Central memory CD8-positive, alpha-beta T cell (primary cell): ENCODE results near the gene ZMYM4.

Experiments
- ATAC-seq: fragments of 150-1000 bp; cut with Tn5 transposase; replicated peaks from 2 replicates; pipeline ENCODE4 v1.10.0; 2022; ENCODE audit warnings: mild to moderate bottlenecking, moderate FRiP score, moderate number of reproducible peaks; ENCODE audit not compliant: poor library complexity, severe bottlenecking; ENCODE audit errors: extremely low read depth
- DNase-seq, 2 donors: peaks; one replicate each; pipeline ENCODE4 v3.0.0; 2021; ENCODE audit warnings: low spot score in 2 of 2
- H3K27ac Mint-ChIP-seq: one replicate; pipeline ENCODE4 v1.8.0; 2022; ENCODE audit warnings: low read depth, mild to moderate bottlenecking, moderate library complexity, mixed read lengths
- H3K27me3 Mint-ChIP-seq: one replicate; pipeline ENCODE4 v1.8.0; 2022; ENCODE audit warnings: mixed read lengths
- H3K36me3 Mint-ChIP-seq: one replicate; pipeline ENCODE4 v1.8.0; 2022; ENCODE audit warnings: mild to moderate bottlenecking, moderate library complexity, mixed read lengths; ENCODE audit not compliant: insufficient read depth
- H3K4me1 Mint-ChIP-seq: one replicate; pipeline ENCODE4 v1.8.0; 2022; ENCODE audit warnings: mixed read lengths
- H3K4me3 Mint-ChIP-seq: one replicate; pipeline ENCODE4 v1.8.0; 2022; ENCODE audit warnings: mild to moderate bottlenecking, moderate library complexity, mixed read lengths
- H3K9me3 Mint-ChIP-seq: one replicate; pipeline ENCODE4 v1.8.0; 2022; ENCODE audit warnings: mixed read lengths

The ZMYM4 gene

GRCh38 chr1:35282172-35282571 is 13.7 kb downstream of the ZMYM4 start:
- no peak overlapping the region for H3K4me3 Mint-ChIP-seq
- no peaks in the 10 kb centered on the region for H3K9me3 Mint-ChIP-seq
- no peak overlapping the region for H3K27ac Mint-ChIP-seq
- H3K27me3 Mint-ChIP-seq, result no peaks in the 10 kb centered on the region
- H3K4me1 Mint-ChIP-seq, result peaks cover 35% of the 10 kb centered on the region
- DNase-seq (no peak), ATAC-seq (no peak)
- H3K36me3 Mint-ChIP-seq, result peaks cover 2% of the 10 kb centered on the region

GRCh38 chr1:35284852-35285251 is 16.3 kb downstream of the ZMYM4 start:
- no peaks in the 10 kb centered on the region for H3K9me3 Mint-ChIP-seq
- H3K4me3 Mint-ChIP-seq, result no peak overlapping the region
- DNase-seq (no peak), ATAC-seq (no peak)
- H3K4me1 Mint-ChIP-seq, result peaks cover 45% of the 10 kb centered on the region
- no peak overlapping the region for H3K27ac Mint-ChIP-seq
- H3K36me3 Mint-ChIP-seq, result no peaks in the 10 kb centered on the region
- no peaks in the 10 kb centered on the region for H3K27me3 Mint-ChIP-seq

DNA sequence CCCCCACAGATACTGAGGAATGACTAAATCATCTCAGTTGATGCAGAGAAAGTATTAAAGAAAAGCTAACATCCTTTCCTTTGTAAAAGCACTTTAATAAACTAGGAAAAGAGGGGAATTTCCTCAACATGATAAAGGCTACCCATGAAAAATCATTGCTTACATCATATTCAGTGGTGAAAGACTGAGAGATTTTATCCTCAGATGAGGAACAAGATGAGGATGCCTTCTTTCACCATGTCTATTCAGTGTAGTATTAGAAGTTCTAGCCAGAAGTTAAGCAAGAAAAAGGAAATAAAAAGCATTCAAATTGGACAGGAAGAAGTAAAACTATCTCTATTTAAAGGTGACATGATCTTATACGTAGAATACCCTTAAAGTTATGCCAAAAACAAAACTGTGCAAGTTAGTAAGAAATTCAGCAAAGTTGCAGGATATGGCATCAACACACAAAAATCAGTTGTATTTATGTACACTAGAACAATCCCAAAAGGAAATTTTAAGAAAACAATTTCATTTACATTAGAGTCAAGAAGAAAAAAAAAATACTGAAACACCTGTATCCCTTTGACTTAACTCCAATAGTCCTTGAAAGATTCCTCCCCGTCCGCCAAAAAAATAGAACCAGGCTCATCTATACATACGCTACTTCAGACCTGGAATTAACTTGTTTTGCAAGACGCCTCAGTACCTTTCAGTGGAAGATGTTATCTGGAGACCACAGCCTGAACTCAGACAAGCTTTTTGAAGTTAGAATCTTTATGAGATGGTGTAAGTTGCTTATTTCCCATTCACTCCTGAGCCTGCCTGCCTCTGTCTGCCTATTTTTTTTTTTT is 17.5 kb downstream of the ZMYM4 start:
- ATAC-seq, result no peak
- H3K27ac Mint-ChIP-seq, result no peak overlapping the region
- H3K4me1 Mint-ChIP-seq, result peaks cover 37% of the 10 kb centered on the region
- H3K36me3 Mint-ChIP-seq, result no peaks in the 10 kb centered on the region
- H3K27me3 Mint-ChIP-seq, result no peaks in the 10 kb centered on the region
- no peak for DNase-seq
- H3K9me3 Mint-ChIP-seq, result no peaks in the 10 kb centered on the region
- H3K4me3 Mint-ChIP-seq, result no peak overlapping the region

GRCh38 chr1:35287807-35288640 is 19.5 kb downstream of the ZMYM4 start:
- Mint-ChIP-seq H3K36me3 (no peaks in the 10 kb centered on the region), H3K4me3 (no peak overlapping the region), H3K27ac (no peak overlapping the region), H3K9me3 (no peaks in the 10 kb centered on the region), H3K4me1 (peaks cover 37% of the 10 kb centered on the region), H3K27me3 (no peaks in the 10 kb centered on the region)
- ATAC-seq (no peak), DNase-seq (no peak)

DNA sequence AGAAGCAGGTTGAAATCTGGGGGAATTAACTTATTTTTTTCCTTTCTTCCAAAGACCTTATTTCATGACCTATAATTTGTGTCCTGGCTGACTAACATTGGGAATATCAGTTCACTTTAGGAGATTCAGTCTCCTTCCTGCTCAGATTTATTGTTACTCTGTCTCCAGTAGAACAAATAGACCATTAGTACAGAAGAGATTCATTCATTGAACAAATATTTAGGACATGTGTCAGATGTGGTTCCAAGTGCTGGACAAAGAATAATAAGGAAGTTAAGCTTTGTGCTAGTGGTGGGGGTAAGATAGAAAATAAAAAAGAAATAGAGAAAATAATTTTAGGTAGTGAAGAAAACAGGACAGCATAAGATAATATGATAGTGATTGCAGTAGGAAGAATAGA is 20.3 kb downstream of the ZMYM4 start:
- ATAC-seq (no peak), DNase-seq (no peak)
- no peaks in the 10 kb centered on the region for H3K27me3 Mint-ChIP-seq
- no peaks in the 10 kb centered on the region for H3K9me3 Mint-ChIP-seq
- peak overlapping the region; percentile 0 for H3K27ac Mint-ChIP-seq
- no peak overlapping the region for H3K4me3 Mint-ChIP-seq
- peaks cover 37% of the 10 kb centered on the region for H3K4me1 Mint-ChIP-seq
- no peaks in the 10 kb centered on the region for H3K36me3 Mint-ChIP-seq

- no peaks in the 10 kb centered on the region for H3K36me3 Mint-ChIP-seq
- H3K27me3 Mint-ChIP-seq, result no peaks in the 10 kb centered on the region
- peaks cover 29% of the 10 kb centered on the region for H3K4me1 Mint-ChIP-seq
- H3K4me3 Mint-ChIP-seq, result no peak overlapping the region
- DNase-seq, result no peak
- ATAC-seq, result no peak
- no peaks in the 10 kb centered on the region for H3K9me3 Mint-ChIP-seq
- no peak overlapping the region for H3K27ac Mint-ChIP-seq
These were observed 21.9 kb downstream of the ZMYM4 start for GRCh38 chr1:35290452-35290851.

GRCh38 chr1:35294809-35295208 is 26.3 kb downstream of the ZMYM4 start:
- ATAC-seq (no peak), DNase-seq (no peak)
- H3K27ac Mint-ChIP-seq, result no peak overlapping the region
- no peak overlapping the region for H3K4me3 Mint-ChIP-seq
- H3K4me1 Mint-ChIP-seq, result peaks cover 7% of the 10 kb centered on the region
- no peaks in the 10 kb centered on the region for H3K9me3 Mint-ChIP-seq
- H3K27me3 Mint-ChIP-seq, result no peaks in the 10 kb centered on the region
- H3K36me3 Mint-ChIP-seq, result peaks cover 3% of the 10 kb centered on the region

GRCh38 chr1:35297886-35298285 is 29.4 kb downstream of the ZMYM4 start:
- H3K4me3 Mint-ChIP-seq, result no peak overlapping the region
- H3K9me3 Mint-ChIP-seq, result no peaks in the 10 kb centered on the region
- no peaks in the 10 kb centered on the region for H3K27me3 Mint-ChIP-seq
- H3K27ac Mint-ChIP-seq, result no peak overlapping the region
- H3K4me1 Mint-ChIP-seq, result peaks cover 7% of the 10 kb centered on the region
- DNase-seq (no peak), ATAC-seq (no peak)
- H3K36me3 Mint-ChIP-seq, result peaks cover 6% of the 10 kb centered on the region

GRCh38 chr1:35298464-35298863 is 30.0 kb downstream of the ZMYM4 start:
- H3K27me3 Mint-ChIP-seq, result no peaks in the 10 kb centered on the region
- no peak overlapping the region for H3K4me3 Mint-ChIP-seq
- no peak overlapping the region for H3K27ac Mint-ChIP-seq
- H3K36me3 Mint-ChIP-seq, result peaks cover 9% of the 10 kb centered on the region
- ATAC-seq (peak; percentile 58), DNase-seq (peak in 1 of 2 donors; percentile 11)
- H3K4me1 Mint-ChIP-seq, result peaks cover 7% of the 10 kb centered on the region
- H3K9me3 Mint-ChIP-seq, result no peaks in the 10 kb centered on the region

DNA sequence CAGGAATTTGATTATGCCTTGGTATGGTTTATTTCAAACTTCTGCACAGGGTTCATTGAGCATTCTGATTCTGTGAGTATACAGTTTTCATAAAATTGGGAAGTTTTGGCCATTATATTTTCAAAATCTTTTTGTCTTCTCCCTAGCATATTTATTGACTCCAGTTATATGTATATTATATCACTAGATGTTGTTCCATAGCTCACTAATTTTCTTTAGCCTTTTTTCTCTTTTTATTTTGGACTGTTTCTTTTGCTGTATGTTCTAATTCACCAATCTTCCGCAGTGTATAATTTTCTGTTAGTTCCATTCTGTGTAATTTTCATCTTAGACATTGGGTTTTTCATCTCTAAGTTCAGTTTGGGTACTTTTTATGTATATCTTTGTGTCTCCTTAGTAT is 31.9 kb downstream of the ZMYM4 start:
- H3K4me3 Mint-ChIP-seq, result no peak overlapping the region
- ATAC-seq (no peak), DNase-seq (no peak)
- peaks cover 11% of the 10 kb centered on the region for H3K36me3 Mint-ChIP-seq
- peaks cover 10% of the 10 kb centered on the region for H3K4me1 Mint-ChIP-seq
- H3K27ac Mint-ChIP-seq, result no peak overlapping the region
- H3K27me3 Mint-ChIP-seq, result no peaks in the 10 kb centered on the region
- no peaks in the 10 kb centered on the region for H3K9me3 Mint-ChIP-seq

GRCh38 chr1:35301674-35302392 is 33.3 kb downstream of the ZMYM4 start:
- Mint-ChIP-seq H3K27ac (no peak overlapping the region), H3K4me1 (peaks cover 16% of the 10 kb centered on the region), H3K4me3 (no peak overlapping the region), H3K9me3 (no peaks in the 10 kb centered on the region), H3K36me3 (peaks cover 13% of the 10 kb centered on the region), H3K27me3 (no peaks in the 10 kb centered on the region)
- ATAC-seq (no peak), DNase-seq (no peak)

- H3K27ac Mint-ChIP-seq, result no peak overlapping the region
- peaks cover 17% of the 10 kb centered on the region for H3K36me3 Mint-ChIP-seq
- H3K4me1 Mint-ChIP-seq, result peaks cover 9% of the 10 kb centered on the region
- H3K27me3 Mint-ChIP-seq, result no peaks in the 10 kb centered on the region
- DNase-seq (no peak), ATAC-seq (no peak)
- no peaks in the 10 kb centered on the region for H3K9me3 Mint-ChIP-seq
- no peak overlapping the region for H3K4me3 Mint-ChIP-seq
These were observed 36.9 kb downstream of the ZMYM4 start for GRCh38 chr1:35305383-35305782.
